Measurements from ENCODE around the gene KIF6.

GRCh38 chr6:39654121-39654520 is 71.1 kb downstream of the KIF6 start:
- TF ChIP-seq FOSL1 (IDR thresholded peaks at IDR 0.05; ENCODE audit: low read depth) (no peak), SP1 (IDR thresholded peaks at IDR 0.05; ENCODE audit: low read depth) (no peak), REST (IDR thresholded peaks at IDR 0.05; ENCODE audit: low read depth) (no peak), EZH2phosphoT487 (IDR thresholded peaks at IDR 0.05; ENCODE audit: borderline replicate concordance) (no peak)
- TF ChIP-seq, protein P1, sequence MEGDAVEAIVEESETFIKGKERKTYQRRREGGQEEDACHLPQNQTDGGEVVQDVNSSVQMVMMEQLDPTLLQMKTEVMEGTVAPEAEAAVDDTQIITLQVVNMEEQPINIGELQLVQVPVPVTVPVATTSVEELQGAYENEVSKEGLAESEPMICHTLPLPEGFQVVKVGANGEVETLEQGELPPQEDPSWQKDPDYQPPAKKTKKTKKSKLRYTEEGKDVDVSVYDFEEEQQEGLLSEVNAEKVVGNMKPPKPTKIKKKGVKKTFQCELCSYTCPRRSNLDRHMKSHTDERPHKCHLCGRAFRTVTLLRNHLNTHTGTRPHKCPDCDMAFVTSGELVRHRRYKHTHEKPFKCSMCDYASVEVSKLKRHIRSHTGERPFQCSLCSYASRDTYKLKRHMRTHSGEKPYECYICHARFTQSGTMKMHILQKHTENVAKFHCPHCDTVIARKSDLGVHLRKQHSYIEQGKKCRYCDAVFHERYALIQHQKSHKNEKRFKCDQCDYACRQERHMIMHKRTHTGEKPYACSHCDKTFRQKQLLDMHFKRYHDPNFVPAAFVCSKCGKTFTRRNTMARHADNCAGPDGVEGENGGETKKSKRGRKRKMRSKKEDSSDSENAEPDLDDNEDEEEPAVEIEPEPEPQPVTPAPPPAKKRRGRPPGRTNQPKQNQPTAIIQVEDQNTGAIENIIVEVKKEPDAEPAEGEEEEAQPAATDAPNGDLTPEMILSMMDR (IDR thresholded peaks at IDR 0.05 in 2 of 3, conservative IDR thresholded peaks at IDR 0.05 in 1 of 3; ENCODE audit: borderline replicate concordance in 1 of 3, insufficient read depth in 1 of 3, low read depth in 2 of 3, low read length in 2 of 3), result no peak
